ENCODE data around the gene SRSF2. TPM values are rescaled to one million over a fixed set of nuclear protein-coding genes. Genes with fewer than 3 reads are reported as not detected.
"Not testable (repeated sequence)": the region's sequence is repeated elsewhere in the genome, so short reads cannot be mapped to it uniquely, and the experiment has no call there.

The SRSF2 gene
- total RNA-seq, 2 donors from 2014 or later = 242 to 351 TPM

- Mint-ChIP-seq H3K36me3 (peaks cover 24 to 45% of the 10 kb centered on the region in 2 donors), H3K9me3 (no peaks in the 10 kb centered on the region), H3K27ac (peak overlapping the region; percentile 97 to 99)
- DNase-seq (ENCODE audit: low spot score in 2 of 2) = no peak
- ATAC-seq = no peak
These were observed 9.2 kb downstream of the SRSF2 start for GRCh38 chr17:76727745-76728456.

GRCh38 chr17:76726776-76727718 lies 10.1 kb downstream of the SRSF2 start, which contains the start of gene METTL23:
TSS of gene METTL23 (plus strand) at chr17:76726839. CDS start at chr17:76729711, 2,872 bp downstream.
- H3K36me3 Mint-ChIP-seq = peaks cover 26 to 48% of the 10 kb centered on the region in 2 donors
- ATAC-seq (peak; percentile 50 to 79), DNase-seq (ENCODE audit: low spot score in 2 of 2) (peak; percentile 83 to 93)
- peak within 1 kb of the TSS; percentile 97 to 99 for H3K27ac Mint-ChIP-seq
- no peaks in the 10 kb centered on the region for H3K9me3 Mint-ChIP-seq

GRCh38 chr17:76726231-76726775 lies 10.8 kb downstream of the SRSF2 start, which contains the start of gene JMJD6:
TSS of gene JMJD6 (minus strand) at chr17:76726606. CDS start at chr17:76726475, 131 bp downstream.
- ATAC-seq (peak; percentile 75 to 82), DNase-seq (ENCODE audit: low spot score in 2 of 2) (peak in 1 of 2 donors; percentile 94)
- H3K9me3 Mint-ChIP-seq = no peaks in the 10 kb centered on the region
- H3K36me3 Mint-ChIP-seq = peaks cover 34 to 50% of the 10 kb centered on the region in 2 donors
- peak within 1 kb of the TSS; percentile 97 to 99 for H3K27ac Mint-ChIP-seq

- peak overlapping the region; percentile 97 to 99 for H3K27ac Mint-ChIP-seq
- peak; percentile 35 to 37 for ATAC-seq
- no peaks in the 10 kb centered on the region for H3K9me3 Mint-ChIP-seq
- DNase-seq (ENCODE audit: low spot score in 2 of 2) = peak; percentile 71 to 74
- H3K36me3 Mint-ChIP-seq = peaks cover 40 to 53% of the 10 kb centered on the region in 2 donors
These were observed 11.4 kb downstream of the SRSF2 start for GRCh38 chr17:76725580-76726230.

GRCh38 chr17:76723812-76724211 lies 13.3 kb downstream of the SRSF2 start:
- no peak for ATAC-seq
- DNase-seq (ENCODE audit: low spot score in 2 of 2) = no peak
- Mint-ChIP-seq H3K27ac (no peak overlapping the region), H3K36me3 (peaks cover 43 to 47% of the 10 kb centered on the region in 2 donors), H3K9me3 (no peaks in the 10 kb centered on the region)

GRCh38 chr17:76722977-76723376 lies 14.2 kb downstream of the SRSF2 start:
- H3K27ac Mint-ChIP-seq = not testable (repeated sequence)

GRCh38 chr17:76722279-76722678 lies 14.9 kb downstream of the SRSF2 start:
- Mint-ChIP-seq H3K36me3 (peaks cover 38 to 44% of the 10 kb centered on the region in 2 donors), H3K27ac (peak overlapping the region; percentile 8 to 86), H3K9me3 (no peaks in the 10 kb centered on the region)
- no peak for DNase-seq (ENCODE audit: low spot score in 2 of 2)
- ATAC-seq = no peak

More at GRCh38 chr17:76722977-76723376, 14.2 kb downstream of the SRSF2 start:
- not testable (repeated sequence) for DNase-seq (ENCODE audit: low spot score in 2 of 2); ATAC-seq; H3K9me3 Mint-ChIP-seq
- H3K36me3 Mint-ChIP-seq = peaks cover 43 to 50% of the 10 kb centered on the region in 2 donors

- ATAC-seq = no peak
- Mint-ChIP-seq H3K27ac (peak overlapping the region; percentile 8 to 70), H3K36me3 (peaks cover 37 to 42% of the 10 kb centered on the region in 2 donors)
These were observed 15.7 kb downstream of the SRSF2 start for GRCh38 chr17:76721463-76721862.

GRCh38 chr17:76720941-76721340 lies 16.2 kb downstream of the SRSF2 start:
- Mint-ChIP-seq H3K9me3 (no peaks in the 10 kb centered on the region), H3K27ac (peak overlapping the region in 1 of 2 donors; percentile 8), H3K36me3 (peaks cover 37 to 44% of the 10 kb centered on the region in 2 donors)
- DNase-seq (ENCODE audit: low spot score in 2 of 2) = no peak
- no peak for ATAC-seq

More at GRCh38 chr17:76721463-76721862, 15.7 kb downstream of the SRSF2 start:
- no peaks in the 10 kb centered on the region for H3K9me3 Mint-ChIP-seq
- no peak for DNase-seq (ENCODE audit: low spot score in 2 of 2)

GRCh38 chr17:76720211-76720610 lies 16.9 kb downstream of the SRSF2 start:
- no peaks in the 10 kb centered on the region for H3K9me3 Mint-ChIP-seq
- DNase-seq (ENCODE audit: low spot score in 2 of 2) (no peak), ATAC-seq (no peak)
- peaks cover 31 to 38% of the 10 kb centered on the region in 2 donors for H3K36me3 Mint-ChIP-seq
- H3K27ac Mint-ChIP-seq = no peak overlapping the region

GRCh38 chr17:76718516-76718915 lies 18.6 kb downstream of the SRSF2 start:
- Mint-ChIP-seq H3K9me3 (no peaks in the 10 kb centered on the region), H3K36me3 (peaks cover 31 to 32% of the 10 kb centered on the region in 2 donors), H3K27ac (no peak overlapping the region)
- DNase-seq (ENCODE audit: low spot score in 2 of 2) = no peak
- no peak for ATAC-seq

- DNase-seq (ENCODE audit: low spot score in 2 of 2) (no peak), ATAC-seq (no peak)
- no peaks in the 10 kb centered on the region for H3K9me3 Mint-ChIP-seq
- H3K36me3 Mint-ChIP-seq = peaks cover 26 to 27% of the 10 kb centered on the region in 2 donors
- peak overlapping the region; percentile 84 to 86 for H3K27ac Mint-ChIP-seq
These were observed 20.3 kb downstream of the SRSF2 start for GRCh38 chr17:76716839-76717215.

GRCh38 chr17:76716146-76716838 lies 20.8 kb downstream of the SRSF2 start:
- Mint-ChIP-seq H3K27ac (peak overlapping the region; percentile 84 to 86), H3K9me3 (no peaks in the 10 kb centered on the region), H3K36me3 (peaks cover 20 to 21% of the 10 kb centered on the region in 2 donors)
- DNase-seq (ENCODE audit: low spot score in 2 of 2) (peak in 1 of 2 donors; percentile 74), ATAC-seq (peak; percentile 91 to 94)

- DNase-seq (ENCODE audit: low spot score in 2 of 2) = no peak
- ATAC-seq = no peak
- H3K27ac Mint-ChIP-seq = peak overlapping the region in 1 of 2 donors; percentile 86
- H3K9me3 Mint-ChIP-seq = no peaks in the 10 kb centered on the region
- H3K36me3 Mint-ChIP-seq = peaks cover 12 to 15% of the 10 kb centered on the region in 2 donors
These were observed 21.7 kb downstream of the SRSF2 start for GRCh38 chr17:76715496-76715830.

- DNase-seq (ENCODE audit: low spot score in 2 of 2) (peak in 1 of 2 donors; percentile 88), ATAC-seq (no peak)
- peaks cover 11 to 14% of the 10 kb centered on the region in 2 donors for H3K36me3 Mint-ChIP-seq
- H3K27ac Mint-ChIP-seq = peak overlapping the region; percentile 11 to 86
- no peaks in the 10 kb centered on the region for H3K9me3 Mint-ChIP-seq
These were observed 22.2 kb downstream of the SRSF2 start for GRCh38 chr17:76714822-76715495.

Data from activated naive CD4-positive, alpha-beta T cell treated with anti-CD3 and anti-CD28 coated beads, Interleukin-2, amount 50 U/mL, for 72 hours (primary cell).